Thyroid gland (tissue), 4 donors: Measurements from ENCODE around the gene CNKSR2.

Experiments used
- POLR2A ChIP-seq, 2 donors: fragments of 450-650 bp; IDR thresholded peaks; one replicate each; pipeline ENCODE4 v1.6.1; 2017; ENCODE audit warnings: antibody characterized with exemption in 2 of 2, mild to moderate bottlenecking in 2 of 2, moderate library complexity in 1 of 2
- TF ChIP-seq, protein P1 (sequence below), 6 experiments: fragments of 200-600 bp in 3 of 6; fragments of 450-650 bp in 3 of 6; sonication (generic) in 3 of 6; IDR thresholded peaks; one replicate each; pipeline ENCODE4 v1.5.1; 2016 to 2019; ENCODE audit warnings: antibody characterized with exemption in 6 of 6, mild to moderate bottlenecking in 2 of 6, inconsistent platforms in 1 of 6, moderate library complexity in 1 of 6

- TF ChIP-seq, protein P1, sequence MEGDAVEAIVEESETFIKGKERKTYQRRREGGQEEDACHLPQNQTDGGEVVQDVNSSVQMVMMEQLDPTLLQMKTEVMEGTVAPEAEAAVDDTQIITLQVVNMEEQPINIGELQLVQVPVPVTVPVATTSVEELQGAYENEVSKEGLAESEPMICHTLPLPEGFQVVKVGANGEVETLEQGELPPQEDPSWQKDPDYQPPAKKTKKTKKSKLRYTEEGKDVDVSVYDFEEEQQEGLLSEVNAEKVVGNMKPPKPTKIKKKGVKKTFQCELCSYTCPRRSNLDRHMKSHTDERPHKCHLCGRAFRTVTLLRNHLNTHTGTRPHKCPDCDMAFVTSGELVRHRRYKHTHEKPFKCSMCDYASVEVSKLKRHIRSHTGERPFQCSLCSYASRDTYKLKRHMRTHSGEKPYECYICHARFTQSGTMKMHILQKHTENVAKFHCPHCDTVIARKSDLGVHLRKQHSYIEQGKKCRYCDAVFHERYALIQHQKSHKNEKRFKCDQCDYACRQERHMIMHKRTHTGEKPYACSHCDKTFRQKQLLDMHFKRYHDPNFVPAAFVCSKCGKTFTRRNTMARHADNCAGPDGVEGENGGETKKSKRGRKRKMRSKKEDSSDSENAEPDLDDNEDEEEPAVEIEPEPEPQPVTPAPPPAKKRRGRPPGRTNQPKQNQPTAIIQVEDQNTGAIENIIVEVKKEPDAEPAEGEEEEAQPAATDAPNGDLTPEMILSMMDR (IDR thresholded peaks at IDR 0.05): no peak
- TF ChIP-seq POLR2A (IDR thresholded peaks at IDR 0.05): no peak
These were observed 38.7 kb downstream of the CNKSR2 start for GRCh38 chrX:21412883-21413282.
